GM18526 (cell line): ENCODE results near the gene CD79B.
"Not testable (repeated sequence)": the region's sequence is repeated elsewhere in the genome, so short reads cannot be mapped to it uniquely, and the experiment has no call there.

ENCODE experiments used
- POLR2A ChIP-seq: IDR thresholded peaks from 3 replicates; pipeline ENCODE4 v1.6.1; 2011; ENCODE audit not compliant: insufficient read length; ENCODE audit errors: extremely low read depth

CD79B gene

DNA sequence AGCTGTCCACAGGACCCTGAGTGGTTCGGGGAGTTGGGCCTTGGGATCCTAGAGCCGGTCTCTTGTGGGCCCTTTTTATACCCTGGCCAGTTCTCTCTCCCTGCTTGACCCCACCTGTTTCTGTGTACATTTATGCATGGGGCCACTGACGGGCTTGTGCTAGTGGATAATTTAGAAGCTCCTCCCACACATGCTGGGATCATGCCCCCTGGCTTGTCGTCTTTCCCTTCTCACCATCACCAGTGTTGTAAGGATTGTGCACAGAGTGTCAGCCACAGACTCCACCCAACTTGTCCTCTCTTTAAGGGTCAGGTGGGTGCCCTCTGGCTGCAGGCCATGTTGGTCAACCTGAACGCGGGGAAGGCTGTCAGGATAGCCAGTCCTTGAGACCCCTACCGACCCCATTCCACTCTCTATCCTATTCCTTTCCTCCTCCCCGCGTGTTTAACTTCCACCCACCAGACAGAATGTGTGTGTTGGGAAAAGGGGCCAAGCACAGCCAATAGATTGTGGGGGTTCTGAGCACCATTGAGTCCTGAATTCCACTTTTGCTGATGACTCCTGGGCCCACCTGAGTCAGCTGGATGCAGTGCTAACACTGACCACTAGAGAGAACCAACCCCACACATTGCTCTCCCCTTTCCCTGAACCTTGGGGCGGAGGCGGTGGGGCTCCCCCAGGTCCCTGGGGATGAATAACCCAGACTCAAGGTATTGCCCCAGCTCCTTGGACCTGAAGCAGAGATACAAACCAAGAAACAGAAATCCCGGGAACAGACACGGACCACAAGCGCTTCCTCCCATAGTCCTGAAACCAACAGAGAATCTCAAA, 35.4 kb downstream of the CD79B start, which contains the start of gene CSH1:
TSS of gene CSH1 (minus strand) at position 51 of the 831 bp plus-strand sequence. CDS start 63 bp downstream, outside the sequence.
- not testable (repeated sequence) for TF ChIP-seq POLR2A

DNA sequence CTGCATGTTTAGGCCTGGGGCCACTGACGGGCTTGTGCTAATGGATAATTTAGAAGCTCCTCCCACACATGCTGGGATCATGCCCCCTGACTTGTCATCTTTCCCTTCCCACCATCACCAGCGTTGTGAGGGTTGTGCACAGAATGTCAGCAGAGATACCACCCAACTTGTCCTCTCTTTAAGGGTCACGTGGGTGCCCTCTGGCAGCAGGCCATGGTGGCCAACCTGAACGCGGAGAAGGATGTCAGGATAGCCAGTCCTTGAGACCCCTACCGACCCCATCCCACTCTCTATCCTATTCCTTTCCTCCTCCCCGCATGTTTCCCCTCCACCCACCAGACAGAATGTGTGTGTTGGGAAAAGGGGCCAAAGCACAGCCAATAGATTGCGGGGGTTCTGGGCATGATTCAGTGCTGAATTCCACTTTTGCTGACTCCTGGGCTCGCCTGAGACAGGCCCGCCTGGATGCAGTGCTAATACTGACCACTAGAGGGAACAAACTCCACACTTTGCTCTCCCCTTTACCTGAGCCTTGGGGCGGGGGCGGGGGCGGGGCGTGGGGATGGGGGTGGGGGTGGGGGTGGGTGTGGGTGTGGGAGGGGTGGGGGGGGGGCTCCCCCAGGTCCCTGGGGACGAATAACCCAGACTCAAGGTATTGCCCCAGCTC, 50.1 kb downstream of the CD79B start, which contains the start of gene GH2:
TSS of gene GH2 (minus strand) at position 10 of the 667 bp plus-strand sequence. CDS start 143 bp downstream, outside the sequence.
- TF ChIP-seq POLR2A: no peak

DNA sequence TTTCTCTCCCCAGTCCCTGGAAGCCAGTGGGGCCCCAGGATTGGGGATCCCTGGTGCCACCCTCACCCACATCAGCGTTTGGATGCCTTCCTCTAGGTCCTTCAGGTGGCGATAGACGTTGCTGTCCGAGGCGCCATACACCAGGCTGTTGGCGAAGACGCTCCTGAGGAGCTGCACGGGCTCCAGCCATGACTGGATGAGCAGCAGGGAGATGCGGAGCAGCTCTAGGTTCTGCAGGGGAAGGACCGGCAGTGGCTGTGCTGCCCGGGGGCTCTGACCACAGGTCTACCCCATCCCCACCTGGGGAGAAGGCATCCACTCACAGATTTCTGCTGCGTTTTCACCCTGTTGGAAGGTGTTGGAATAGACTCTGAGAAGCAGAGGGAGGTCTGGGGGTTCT, 51.4 kb downstream of the CD79B start:
- TF ChIP-seq POLR2A: no peak
